ENCODE data around the gene CD72. TPM values are rescaled to one million over a fixed set of nuclear protein-coding genes. Genes with fewer than 3 reads are reported as not detected.

The CD72 gene
- polyA plus RNA-seq, 1 experiment: 1.7 TPM

GRCh38 chr9:35579130-35579529 is 39.1 kb downstream of the CD72 start:
- CTCF ChIA-PET: interaction anchor here (1.2 to 2.0 kb wide), 3 partner anchors 13 to 32 kb away, joined by 4 to 5 read pairs (median 4); no protein-coding TSS in a partner anchor
- TF ChIP-seq CTCF (IDR thresholded peaks at IDR 0.05; ENCODE audit: insufficient read depth, low read depth, low read length): no peak
- no peak overlapping the region for H3K4me3 ChIP-seq (ENCODE audit: low read depth, low read length)
- peaks cover 1% of the 10 kb centered on the region for H3K27me3 ChIP-seq (ENCODE audit: control insufficient read depth, insufficient read depth, low read length)
- no peaks in the 10 kb centered on the region for H3K36me3 ChIP-seq (ENCODE audit: control insufficient read depth, insufficient read depth, low read length)
- POLR2A ChIA-PET: no interaction called here
- no peak for DNase-seq (ENCODE audit: low read depth)

GRCh38 chr9:35577486-35577885 is 40.7 kb downstream of the CD72 start:
- peaks cover 1% of the 10 kb centered on the region for H3K27me3 ChIP-seq (ENCODE audit: control insufficient read depth, insufficient read depth, low read length)
- ChIA-PET POLR2A (no interaction called here), CTCF (interaction anchor here (2.0 kb wide), 1 partner anchor 34 kb away, joined by 5 read pairs; no protein-coding TSS in a partner anchor)
- no peak overlapping the region for H3K4me3 ChIP-seq (ENCODE audit: low read depth, low read length)
- DNase-seq (ENCODE audit: low read depth): no peak
- H3K36me3 ChIP-seq (ENCODE audit: control insufficient read depth, insufficient read depth, low read length): no peaks in the 10 kb centered on the region
- no peak for TF ChIP-seq CTCF (IDR thresholded peaks at IDR 0.05; ENCODE audit: insufficient read depth, low read depth, low read length)

GRCh38 chr9:35575478-35575877 is 42.7 kb downstream of the CD72 start:
- DNase-seq (ENCODE audit: low read depth): no peak
- Histone ChIP-seq H3K27me3 (ENCODE audit: control insufficient read depth, insufficient read depth, low read length) (peaks cover 1% of the 10 kb centered on the region), H3K36me3 (ENCODE audit: control insufficient read depth, insufficient read depth, low read length) (no peaks in the 10 kb centered on the region), H3K4me3 (ENCODE audit: low read depth, low read length) (no peak overlapping the region)
- ChIA-PET POLR2A (no interaction called here), CTCF (interaction anchor here (1.3 to 1.9 kb wide), 4 partner anchors 10 to 94 kb away, joined by 3 to 4 read pairs (median 4); no protein-coding TSS in a partner anchor)
- TF ChIP-seq CTCF (IDR thresholded peaks at IDR 0.05; ENCODE audit: insufficient read depth, low read depth, low read length): no peak

- H3K36me3 ChIP-seq (ENCODE audit: control insufficient read depth, insufficient read depth, low read length): no peaks in the 10 kb centered on the region
- CTCF ChIA-PET: interaction anchor here (1.5 to 1.9 kb wide), 3 partner anchors 9 to 21 kb away, joined by 3 to 4 read pairs (median 4); no protein-coding TSS in a partner anchor
These were observed 43.6 kb downstream of the CD72 start for GRCh38 chr9:35574578-35575122.

More at GRCh38 chr9:35574578-35575122, 43.6 kb downstream of the CD72 start:
- Histone ChIP-seq H3K27me3 (ENCODE audit: control insufficient read depth, insufficient read depth, low read length) (peaks cover 1% of the 10 kb centered on the region), H3K4me3 (ENCODE audit: low read depth, low read length) (no peak overlapping the region)
- POLR2A ChIA-PET: no interaction called here
- no peak for DNase-seq (ENCODE audit: low read depth)
- TF ChIP-seq CTCF (IDR thresholded peaks at IDR 0.05; ENCODE audit: insufficient read depth, low read depth, low read length): no peak

All from BJ (cell line).